ENCODE results near the gene PSMC1.

The PSMC1 gene

DNA sequence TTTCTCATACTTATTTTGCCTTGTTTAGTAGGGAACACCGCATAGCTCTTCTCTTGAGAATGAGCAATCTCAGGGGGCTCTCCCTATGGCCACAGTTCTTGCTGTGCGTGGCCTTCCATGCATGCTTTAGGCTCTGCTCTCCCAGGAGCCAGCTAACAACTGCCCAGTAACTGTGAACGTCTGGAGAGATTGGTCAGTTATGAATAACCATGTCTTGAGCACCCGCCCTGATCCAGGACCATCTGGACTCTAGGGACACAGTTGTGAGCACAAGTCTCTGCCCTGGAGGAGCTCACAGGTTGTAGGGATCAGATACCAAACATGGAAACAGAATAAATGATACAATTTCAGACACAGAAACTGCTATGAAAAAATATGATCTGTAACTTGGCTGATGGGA is 12.1 kb downstream of the PSMC1 start:
- Histone ChIP-seq H3K27me3 (ENCODE audit: insufficient read depth, low read length) (no peaks in the 10 kb centered on the region), H3F3A (ENCODE audit: insufficient read depth, low read length) (no peaks in the 10 kb centered on the region), H3K27ac (ENCODE audit: low read depth, low read length, poor library complexity, severe bottlenecking) (no peak overlapping the region), H3K79me2 (ENCODE audit: insufficient read depth, low read length) (no peaks in the 10 kb centered on the region), H3K9me3 (ENCODE audit: low read length) (no peaks in the 10 kb centered on the region), H3K9me2 (ENCODE audit: low read depth, low read length) (no peaks in the 10 kb centered on the region), H3K4me3 (ENCODE audit: low read depth, low read length, poor library complexity, severe bottlenecking) (no peak overlapping the region), H3K9ac (ENCODE audit: low read length) (no peak overlapping the region), H3K4me2 (ENCODE audit: low read length) (no peak overlapping the region), H3K4me1 (ENCODE audit: insufficient read depth, low read length, severe bottlenecking) (no peaks in the 10 kb centered on the region), H2AFZ (ENCODE audit: low read length) (no peak overlapping the region), H4K20me1 (ENCODE audit: insufficient read depth, low read length) (no peaks in the 10 kb centered on the region), H3K36me3 (ENCODE audit: insufficient read depth, low read length) (peaks cover 93% of the 10 kb centered on the region)
- TF ChIP-seq, protein P1, sequence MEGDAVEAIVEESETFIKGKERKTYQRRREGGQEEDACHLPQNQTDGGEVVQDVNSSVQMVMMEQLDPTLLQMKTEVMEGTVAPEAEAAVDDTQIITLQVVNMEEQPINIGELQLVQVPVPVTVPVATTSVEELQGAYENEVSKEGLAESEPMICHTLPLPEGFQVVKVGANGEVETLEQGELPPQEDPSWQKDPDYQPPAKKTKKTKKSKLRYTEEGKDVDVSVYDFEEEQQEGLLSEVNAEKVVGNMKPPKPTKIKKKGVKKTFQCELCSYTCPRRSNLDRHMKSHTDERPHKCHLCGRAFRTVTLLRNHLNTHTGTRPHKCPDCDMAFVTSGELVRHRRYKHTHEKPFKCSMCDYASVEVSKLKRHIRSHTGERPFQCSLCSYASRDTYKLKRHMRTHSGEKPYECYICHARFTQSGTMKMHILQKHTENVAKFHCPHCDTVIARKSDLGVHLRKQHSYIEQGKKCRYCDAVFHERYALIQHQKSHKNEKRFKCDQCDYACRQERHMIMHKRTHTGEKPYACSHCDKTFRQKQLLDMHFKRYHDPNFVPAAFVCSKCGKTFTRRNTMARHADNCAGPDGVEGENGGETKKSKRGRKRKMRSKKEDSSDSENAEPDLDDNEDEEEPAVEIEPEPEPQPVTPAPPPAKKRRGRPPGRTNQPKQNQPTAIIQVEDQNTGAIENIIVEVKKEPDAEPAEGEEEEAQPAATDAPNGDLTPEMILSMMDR (IDR thresholded peaks at IDR 0.05; ENCODE audit: low read length) = no peak

DNA sequence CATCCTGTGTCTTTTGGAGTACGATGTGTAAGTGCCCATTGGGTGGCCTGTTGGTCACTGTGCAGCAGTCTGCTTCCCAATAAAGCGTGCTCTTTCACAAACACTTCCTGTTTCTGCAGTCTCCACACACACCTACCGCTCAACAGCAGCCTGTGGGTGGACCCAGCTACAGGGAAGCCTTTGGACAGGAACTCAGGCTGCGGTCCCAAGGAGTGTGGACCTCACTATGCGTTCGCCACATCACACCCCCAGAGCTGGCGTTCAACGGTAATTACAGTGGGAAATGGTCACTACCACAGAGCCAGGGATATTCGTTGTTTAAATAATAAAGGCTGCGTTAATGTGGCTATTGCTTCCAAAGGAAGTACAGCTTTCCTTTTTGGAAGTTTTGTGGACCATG is 16.2 kb downstream of the PSMC1 start:
- H3K4me2 ChIP-seq (ENCODE audit: low read length) = no peak overlapping the region
- H3K36me3 ChIP-seq (ENCODE audit: insufficient read depth, low read length) = peaks cover 73% of the 10 kb centered on the region
- no peaks in the 10 kb centered on the region for H3K9me2 ChIP-seq (ENCODE audit: low read depth, low read length)
- H3K4me1 ChIP-seq (ENCODE audit: insufficient read depth, low read length, severe bottlenecking) = no peaks in the 10 kb centered on the region
- no peaks in the 10 kb centered on the region for H3K9me3 ChIP-seq (ENCODE audit: low read length)
- no peaks in the 10 kb centered on the region for H3K79me2 ChIP-seq (ENCODE audit: insufficient read depth, low read length)
- H2AFZ ChIP-seq (ENCODE audit: low read length) = no peak overlapping the region
- no peaks in the 10 kb centered on the region for H4K20me1 ChIP-seq (ENCODE audit: insufficient read depth, low read length)
- H3F3A ChIP-seq (ENCODE audit: insufficient read depth, low read length) = no peaks in the 10 kb centered on the region
- TF ChIP-seq, protein P1 (IDR thresholded peaks at IDR 0.05; ENCODE audit: low read length) = no peak
- TF ChIP-seq EZH2 (IDR thresholded peaks at IDR 0.05; ENCODE audit: borderline replicate concordance, low read length) = no peak
- H3K27ac ChIP-seq (ENCODE audit: low read depth, low read length, poor library complexity, severe bottlenecking) = no peak overlapping the region
- H3K4me3 ChIP-seq (ENCODE audit: low read depth, low read length, poor library complexity, severe bottlenecking) = no peak overlapping the region
- H3K27me3 ChIP-seq (ENCODE audit: insufficient read depth, low read length) = no peaks in the 10 kb centered on the region
- no peak overlapping the region for H3K9ac ChIP-seq (ENCODE audit: low read length)

DNA sequence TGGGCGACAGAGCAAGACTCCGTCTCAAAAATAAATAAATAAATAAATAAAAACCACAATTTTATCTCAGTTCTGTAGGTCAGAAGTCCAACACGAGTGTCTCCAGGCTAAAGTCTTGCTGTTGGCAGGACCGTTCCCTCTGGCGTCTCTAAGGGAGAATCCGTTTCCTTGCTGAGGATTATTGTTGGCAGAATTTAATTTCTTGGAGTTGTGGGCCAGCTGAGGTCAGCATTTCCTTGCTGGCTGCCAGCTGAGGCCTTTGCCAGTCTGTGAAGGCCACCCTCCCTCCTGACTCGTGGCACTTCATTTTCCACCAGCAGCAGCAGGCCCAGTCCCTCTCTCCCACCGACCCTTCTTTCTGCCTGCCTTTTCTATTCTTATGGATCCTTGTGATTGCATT is 17.2 kb downstream of the PSMC1 start:
- TF ChIP-seq EZH2 (IDR thresholded peaks at IDR 0.05; ENCODE audit: borderline replicate concordance, low read length) = no peak
- TF ChIP-seq, protein P1 (IDR thresholded peaks at IDR 0.05; ENCODE audit: low read length) = no peak
- no peak overlapping the region for H3K4me2 ChIP-seq (ENCODE audit: low read length)
- no peaks in the 10 kb centered on the region for H3F3A ChIP-seq (ENCODE audit: insufficient read depth, low read length)
- no peaks in the 10 kb centered on the region for H3K79me2 ChIP-seq (ENCODE audit: insufficient read depth, low read length)
- H2AFZ ChIP-seq (ENCODE audit: low read length) = no peak overlapping the region
- H3K36me3 ChIP-seq (ENCODE audit: insufficient read depth, low read length) = peaks cover 68% of the 10 kb centered on the region
- H3K9ac ChIP-seq (ENCODE audit: low read length) = no peak overlapping the region
- H3K9me2 ChIP-seq (ENCODE audit: low read depth, low read length) = no peaks in the 10 kb centered on the region
- H3K4me1 ChIP-seq (ENCODE audit: insufficient read depth, low read length, severe bottlenecking) = no peaks in the 10 kb centered on the region
- H3K9me3 ChIP-seq (ENCODE audit: low read length) = no peaks in the 10 kb centered on the region
- H3K27ac ChIP-seq (ENCODE audit: low read depth, low read length, poor library complexity, severe bottlenecking) = no peak overlapping the region
- no peaks in the 10 kb centered on the region for H4K20me1 ChIP-seq (ENCODE audit: insufficient read depth, low read length)
- H3K4me3 ChIP-seq (ENCODE audit: low read depth, low read length, poor library complexity, severe bottlenecking) = no peak overlapping the region
- no peaks in the 10 kb centered on the region for H3K27me3 ChIP-seq (ENCODE audit: insufficient read depth, low read length)

All from OCI-LY1 (cell line).